K562 (cell line): ENCODE data around the gene CCDC194. TPM values are rescaled to one million over a fixed set of nuclear protein-coding genes. Genes with fewer than 3 reads are reported as not detected.
A peak's percentile ranks its signal among the peaks of the same experiment; 100 is the strongest.

Experiments
- BCL6 ChIP-seq: fragments of 250-450 bp; sonication (Bioruptor Pico); IDR thresholded peaks from 2 replicates; pipeline ENCODE4 v1.4.0; 2020
- CCNT2 ChIP-seq: IDR thresholded peaks from 2 replicates; pipeline ENCODE4 v1.6.1; 2011; ENCODE audit warnings: borderline replicate concordance, low read depth, mild to moderate bottlenecking, moderate library complexity, mixed read lengths, low read length; ENCODE audit not compliant: insufficient read length; ENCODE audit errors: extremely low read depth
- DACH1 ChIP-seq: fragments of 450-650 bp; IDR thresholded peaks from 2 replicates; pipeline ENCODE4 v1.6.1; 2018; ENCODE audit not compliant: partially characterized antibody
- GABPB1 ChIP-seq: sonication (generic); formaldehyde crosslinking; IDR thresholded peaks from 2 replicates; pipeline ENCODE4 v1.8.0; 2022; ENCODE audit warnings: mild to moderate bottlenecking, missing genetic modification reagents
- KDM2B ChIP-seq: fragments of 250-450 bp; sonication (Bioruptor Pico); IDR thresholded peaks from 2 replicates; pipeline ENCODE4 v1.8.0; 2021; ENCODE audit warnings: mild to moderate bottlenecking, moderate library complexity
- MIER1 ChIP-seq: fragments of 450-650 bp; IDR thresholded peaks from 2 replicates; pipeline ENCODE4 v1.6.1; 2016; ENCODE audit warnings: antibody characterized with exemption, mild to moderate bottlenecking, low read depth
- MYNN ChIP-seq, 2 experiments: sonication (generic); formaldehyde crosslinking in 1 of 2; IDR thresholded peaks; 2 replicates each; pipeline versions ENCODE4 v1.5.0 to v1.6.1; 2016 to 2020; ENCODE audit warnings: antibody characterized with exemption in 1 of 2, missing genetic modification reagents in 1 of 2
- PHF20 ChIP-seq: fragments of 450-650 bp; IDR thresholded peaks from 2 replicates; pipeline ENCODE4 v1.6.1; 2018; ENCODE audit not compliant: partially characterized antibody
- RBM17 ChIP-seq: fragments of 200-400 bp; formaldehyde crosslinking; IDR thresholded peaks from 2 replicates; pipeline ENCODE4 v1.6.1; 2017; ENCODE audit warnings: low read depth, mild to moderate bottlenecking, low read length, borderline replicate concordance
- RBM39 ChIP-seq: fragments of 200-400 bp; formaldehyde crosslinking; optimal IDR thresholded peaks from 2 replicates; pipeline ENCODE3; 2018; ENCODE audit warnings: low read depth, low read length
- SAFB2 ChIP-seq: fragments of 200-400 bp; formaldehyde crosslinking; IDR thresholded peaks from 2 replicates; pipeline ENCODE4 v1.6.1; 2018; ENCODE audit warnings: borderline replicate concordance, low read length, low read depth, moderate library complexity; ENCODE audit not compliant: severe bottlenecking
- TAF9B ChIP-seq: fragments of 450-650 bp; IDR thresholded peaks from 2 replicates; pipeline ENCODE4 v1.6.1; 2018; ENCODE audit warnings: mild to moderate bottlenecking; ENCODE audit not compliant: partially characterized antibody
- TRIM24 ChIP-seq, 2 experiments: fragments of 450-650 bp; IDR thresholded peaks; 2 replicates each; pipeline ENCODE4 v1.6.1; 2016
- TSHZ1 ChIP-seq: fragments of 250-450 bp; sonication (Bioruptor Pico); IDR thresholded peaks from 2 replicates; pipeline ENCODE4 v1.4.0; 2020; ENCODE audit warnings: mild to moderate bottlenecking, moderate library complexity
- ZNF140 ChIP-seq: fragments of 250-450 bp; sonication (Bioruptor Pico); IDR thresholded peaks from 2 replicates; pipeline ENCODE4 v1.8.0; 2021; ENCODE audit warnings: moderate library complexity, mild to moderate bottlenecking, inconsistent platforms
- ZNF512 ChIP-seq: IDR thresholded peaks from 2 replicates; pipeline ENCODE4 v1.6.1; 2016; ENCODE audit warnings: missing genetic modification characterization, missing compliant biosample characterization
- ZNF561 ChIP-seq: fragments of 450-650 bp; formaldehyde crosslinking; conservative IDR thresholded peaks from 2 replicates; pipeline ENCODE4 v1.4.0; 2020; ENCODE audit warnings: mild to moderate bottlenecking, moderate library complexity
- ZNF766 ChIP-seq: fragments of 200-800 bp; sonication (Bioruptor generic); conservative IDR thresholded peaks from 2 replicates; pipeline ENCODE4 v1.6.1; 2016; ENCODE audit warnings: missing genetic modification characterization, missing compliant biosample characterization
- polyA plus RNA-seq, 8 experiments: library from polyadenylated mRNA; depleted of rRNA in 4 of 8; stranded (reverse) in 5 of 8; unstranded in 3 of 8; fragments of >200 nt; fragmentation: Nextera tagmentation in 2 of 8; fragmentation: Illumina TruSeq in 1 of 8; extraction: Ambion mirVana in 2 of 8; extraction: Trizol in 1 of 8; gene quantifications; 2 replicates each; pipeline versions ENCODE4 v1.2.1 to v1.2.3, GENCODE V29; 2011 to 2014; ENCODE audit warnings: inconsistent platforms in 1 of 8, missing spikeins in 1 of 8
- total RNA-seq, 7 experiments: library from RNA; depleted of rRNA in 6 of 7; stranded (reverse); fragments of >200 nt in 6 of 7; fragmentation: Illumina TruSeq in 2 of 7; extraction: Trizol in 2 of 7; gene quantifications; 2 replicates each; pipeline versions ENCODE4 v1.2.1 to v1.2.3, GENCODE V29; 2011 to 2021; ENCODE audit warnings: low replicate concordance in 1 of 7
- TF ChIP-seq, protein P1 (sequence below): fragments of 450-650 bp; IDR thresholded peaks from 2 replicates; pipeline ENCODE4 v1.7.1; 2018; ENCODE audit warnings: mild to moderate bottlenecking, low read depth; ENCODE audit not compliant: partially characterized antibody

The CCDC194 gene
- total and polyA plus RNA-seq, 9 of the 15 experiments (the other 6 are each of a cell fraction or from before 2014, with no cell fraction given): 0.13 to 1.3 (median 0.39) TPM; not detected in 3

GRCh38 chr19:17405250-17406045, 11.5 kb upstream of the CCDC194 start, which contains the start of gene BST2 (continued):
- TF ChIP-seq SAFB2 (no peak), ZNF140 (CRISPR knock-in tag) (no peak), RBM17 (no peak), ZNF512 (tag) (no peak), GABPB1 (CRISPR knock-in tag) (peak; percentile 56; the same call in 1 of the 2 replicates), KDM2B (no peak), DACH1 (no peak), PHF20 (no peak), CCNT2 (no peak), ZNF766 (0 out of 2 replicates have a peak, but pooled peaks have one; percentile 49), TRIM24 (IDR thresholded peaks at IDR 0.05) (no peak), RBM39 (no peak), BCL6 (CRISPR knock-in tag) (no peak), TSHZ1 (CRISPR knock-in tag) (no peak), MYNN (IDR thresholded peaks at IDR 0.05) (peak; percentile 31; the same call in 1 of the 2 replicates), MYNN (CRISPR knock-in tag; IDR thresholded peaks at IDR 0.05) (no peak), ZNF561 (CRISPR knock-in tag) (no peak), MIER1 (no peak), TAF9B (no peak)
- TF ChIP-seq, protein P1, sequence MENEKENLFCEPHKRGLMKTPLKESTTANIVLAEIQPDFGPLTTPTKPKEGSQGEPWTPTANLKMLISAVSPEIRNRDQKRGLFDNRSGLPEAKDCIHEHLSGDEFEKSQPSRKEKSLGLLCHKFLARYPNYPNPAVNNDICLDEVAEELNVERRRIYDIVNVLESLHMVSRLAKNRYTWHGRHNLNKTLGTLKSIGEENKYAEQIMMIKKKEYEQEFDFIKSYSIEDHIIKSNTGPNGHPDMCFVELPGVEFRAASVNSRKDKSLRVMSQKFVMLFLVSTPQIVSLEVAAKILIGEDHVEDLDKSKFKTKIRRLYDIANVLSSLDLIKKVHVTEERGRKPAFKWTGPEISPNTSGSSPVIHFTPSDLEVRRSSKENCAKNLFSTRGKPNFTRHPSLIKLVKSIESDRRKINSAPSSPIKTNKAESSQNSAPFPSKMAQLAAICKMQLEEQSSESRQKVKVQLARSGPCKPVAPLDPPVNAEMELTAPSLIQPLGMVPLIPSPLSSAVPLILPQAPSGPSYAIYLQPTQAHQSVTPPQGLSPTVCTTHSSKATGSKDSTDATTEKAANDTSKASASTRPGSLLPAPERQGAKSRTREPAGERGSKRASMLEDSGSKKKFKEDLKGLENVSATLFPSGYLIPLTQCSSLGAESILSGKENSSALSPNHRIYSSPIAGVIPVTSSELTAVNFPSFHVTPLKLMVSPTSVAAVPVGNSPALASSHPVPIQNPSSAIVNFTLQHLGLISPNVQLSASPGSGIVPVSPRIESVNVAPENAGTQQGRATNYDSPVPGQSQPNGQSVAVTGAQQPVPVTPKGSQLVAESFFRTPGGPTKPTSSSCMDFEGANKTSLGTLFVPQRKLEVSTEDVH: no peak
